K562 (cell line): ENCODE data around the gene RING1. TPM values are rescaled to one million over a fixed set of nuclear protein-coding genes. Genes with fewer than 3 reads are reported as not detected.

Experiments
- BCLAF1 ChIP-seq, 2 experiments: fragments of 450-650 bp in 1 of 2; IDR thresholded peaks; 2 replicates each; pipeline ENCODE4 v1.6.1; 2011 to 2017; ENCODE audit warnings: low read depth in 2 of 2, antibody characterized with exemption in 1 of 2, borderline replicate concordance in 1 of 2, low read length in 1 of 2, mild to moderate bottlenecking in 1 of 2, mixed read lengths in 1 of 2; ENCODE audit not compliant: control insufficient read depth in 1 of 2
- C11orf30 ChIP-seq: fragments of 450-650 bp; IDR thresholded peaks from 2 replicates; pipeline ENCODE4 v1.6.1; 2016; ENCODE audit warnings: low read depth, mild to moderate bottlenecking
- CHCHD3 ChIP-seq: fragments of 250-450 bp; sonication (Bioruptor Pico); IDR thresholded peaks from 2 replicates; pipeline ENCODE4 v2.1.2; 2022; ENCODE audit warnings: mild to moderate bottlenecking
- CUX1 ChIP-seq: fragments of 200-800 bp; sonication (Bioruptor generic); IDR thresholded peaks from 2 replicates; pipeline ENCODE4 v1.6.1; 2016; ENCODE audit warnings: missing genetic modification characterization, missing compliant biosample characterization
- DDX20 ChIP-seq: fragments of 450-650 bp; IDR thresholded peaks from 2 replicates; pipeline ENCODE4 v1.6.1; 2016; ENCODE audit warnings: missing genetic modification characterization, low read depth, mild to moderate bottlenecking, missing compliant biosample characterization, moderate library complexity
- HNRNPH1 ChIP-seq: fragments of 200-400 bp; formaldehyde crosslinking; optimal IDR thresholded peaks from 2 replicates; pipeline ENCODE3; 2017; ENCODE audit warnings: low read depth, mild to moderate bottlenecking, low read length, moderate library complexity
- ILK ChIP-seq: fragments of 450-650 bp; IDR thresholded peaks from 2 replicates; pipeline ENCODE4 v1.6.1; 2016; ENCODE audit warnings: missing genetic modification characterization, low read depth, mild to moderate bottlenecking, missing compliant biosample characterization, moderate library complexity, borderline replicate concordance
- IRF2 ChIP-seq: sonication (generic); formaldehyde crosslinking; IDR thresholded peaks from 2 replicates; pipeline ENCODE4 v1.8.1; 2022; ENCODE audit warnings: mild to moderate bottlenecking, missing genetic modification reagents
- RAD21 ChIP-seq, 2 experiments: fragments of 250-450 bp in 1 of 2; fragments of 450-650 bp in 1 of 2; sonication (Bioruptor Pico) in 1 of 2; formaldehyde crosslinking in 1 of 2; IDR thresholded peaks in 1 of 2; conservative IDR thresholded peaks in 1 of 2; 2 replicates each; pipeline versions ENCODE4 v1.4.0 to v1.8.0; 2020 to 2022; ENCODE audit warnings: mild to moderate bottlenecking in 2 of 2, moderate library complexity in 1 of 2
- RCOR1 ChIP-seq, 2 experiments: IDR thresholded peaks; 2 replicates each; pipeline ENCODE4 v1.6.1; 2012; ENCODE audit warnings: low read depth in 2 of 2, low read length in 2 of 2, borderline replicate concordance in 1 of 2, improper control_type of control experiment in 1 of 2
- RFX1 ChIP-seq: fragments of 450-650 bp; IDR thresholded peaks from 2 replicates; pipeline ENCODE4 v1.6.1; 2016; ENCODE audit warnings: mild to moderate bottlenecking, moderate library complexity
- TEAD1 ChIP-seq, 2 experiments: fragments of 450-650 bp in 1 of 2; sonication (generic) in 1 of 2; formaldehyde crosslinking; IDR thresholded peaks; 2 replicates each; pipeline versions ENCODE4 v1.4.0 to v1.8.0; 2020 to 2022; ENCODE audit warnings: mild to moderate bottlenecking in 2 of 2, missing genetic modification reagents in 1 of 2
- ZNF174 ChIP-seq: fragments of 250-450 bp; sonication (Bioruptor Pico); IDR thresholded peaks from 2 replicates; pipeline ENCODE4 v1.4.0; 2020; ENCODE audit warnings: mild to moderate bottlenecking
- ZNF639 ChIP-seq, 2 experiments: fragments of 200-800 bp in 1 of 2; sonication (Bioruptor generic) in 1 of 2; sonication (generic) in 1 of 2; formaldehyde crosslinking in 1 of 2; IDR thresholded peaks in 1 of 2; conservative IDR thresholded peaks in 1 of 2; 2 replicates each; pipeline versions ENCODE4 v1.5.0 to v1.6.1; 2016 to 2020; ENCODE audit warnings: missing compliant biosample characterization in 1 of 2, missing genetic modification characterization in 1 of 2, missing genetic modification reagents in 1 of 2
- ZSCAN32 ChIP-seq: fragments of 450-650 bp; formaldehyde crosslinking; IDR thresholded peaks from 2 replicates; pipeline ENCODE4 v1.4.0; 2020; ENCODE audit warnings: mild to moderate bottlenecking, moderate library complexity
- polyA plus RNA-seq, 8 experiments: library from polyadenylated mRNA; depleted of rRNA in 4 of 8; stranded (reverse) in 5 of 8; unstranded in 3 of 8; fragments of >200 nt; fragmentation: Nextera tagmentation in 2 of 8; fragmentation: Illumina TruSeq in 1 of 8; extraction: Ambion mirVana in 2 of 8; extraction: Trizol in 1 of 8; gene quantifications; 2 replicates each; pipeline versions ENCODE4 v1.2.1 to v1.2.3, GENCODE V29; 2011 to 2014; ENCODE audit warnings: inconsistent platforms in 1 of 8, missing spikeins in 1 of 8
- total RNA-seq, 7 experiments: library from RNA; depleted of rRNA in 6 of 7; stranded (reverse); fragments of >200 nt in 6 of 7; fragmentation: Illumina TruSeq in 2 of 7; extraction: Trizol in 2 of 7; gene quantifications; 2 replicates each; pipeline versions ENCODE4 v1.2.1 to v1.2.3, GENCODE V29; 2011 to 2021; ENCODE audit warnings: low replicate concordance in 1 of 7

RING1 gene
- total and polyA plus RNA-seq, 9 of the 15 experiments (the other 6 are each of a cell fraction or from before 2014, with no cell fraction given): 4.2 to 59.1 (median 36.9) TPM

- no peak for TF ChIP-seq ILK (tag)
- no peak for TF ChIP-seq HNRNPH1
- TF ChIP-seq TEAD1 (CRISPR knock-in tag; IDR thresholded peaks at IDR 0.05): peak; percentile 29 to 83; a peak in 2 of 4 replicates
- TF ChIP-seq DDX20 (tag): no peak
- TF ChIP-seq RCOR1 (IDR thresholded peaks at IDR 0.05; ENCODE audit: borderline replicate concordance in 1 of 2, low read depth in 2 of 2, low read length in 2 of 2): peak; percentile 2 to 97; a peak in 2 of 4 replicates
- TF ChIP-seq BCLAF1 (IDR thresholded peaks at IDR 0.05; ENCODE audit: borderline replicate concordance in 1 of 2, control insufficient read depth in 1 of 2, low read depth in 2 of 2, low read length in 1 of 2): 0 out of 4 replicates have a peak, but pooled peaks of 1 of the 2 experiments have one; percentile 42
- TF ChIP-seq RAD21 (CRISPR knock-in tag; conservative IDR thresholded peaks at IDR 0.05 in 1 of 2, IDR thresholded peaks at IDR 0.05 in 1 of 2): 0 out of 4 replicates have a peak, but pooled peaks of 1 of the 2 experiments have one; percentile 25
- TF ChIP-seq IRF2 (CRISPR knock-in tag): no peak
- TF ChIP-seq RFX1: no peak; the same call in 1 of the 2 replicates
- no peak for TF ChIP-seq CUX1 (CRISPR knock-in tag)
- 0 out of 4 replicates have a peak, but pooled peaks of 1 of the 2 experiments have one; percentile 36 for TF ChIP-seq ZNF639 (CRISPR knock-in tag; conservative IDR thresholded peaks at IDR 0.05 in 1 of 2, IDR thresholded peaks at IDR 0.05 in 1 of 2)
- TF ChIP-seq CHCHD3: no peak
- TF ChIP-seq ZSCAN32 (CRISPR knock-in tag): 0 out of 2 replicates have a peak, but pooled peaks have one; percentile 64
- TF ChIP-seq ZNF174 (CRISPR knock-in tag): no peak
- TF ChIP-seq C11orf30: peak; percentile 98
These were observed 40.8 kb downstream of the RING1 start (continued) for GRCh38 chr6:33248932-33249731.
